Activated effector memory CD4-positive, alpha-beta T cell treated with Interleukin-2 at 50 U/mL for 16 hours (primary cell): ENCODE data around the gene SLIT1.

Experiments
- DNase-seq: peaks from one replicate; pipeline ENCODE4 v3.0.0-alpha.2; 2020

Gene SLIT1

GRCh38 chr10:97018251-97019212 lies 167.2 kb downstream of the SLIT1 start:
- DNase-seq, result no peak

GRCh38 chr10:97017474-97017903 lies 168.3 kb downstream of the SLIT1 start:
- DNase-seq, result no peak

- DNase-seq, result no peak
Measured at GRCh38 chr10:97016728-97017473, 168.9 kb downstream of the SLIT1 start.

GRCh38 chr10:97015240-97015639 lies 170.5 kb downstream of the SLIT1 start:
- DNase-seq, result no peak

- DNase-seq, result no peak
Measured at GRCh38 chr10:97013983-97014382, 171.8 kb downstream of the SLIT1 start.

- no peak for DNase-seq
Measured at GRCh38 chr10:97013568-97013967, 172.2 kb downstream of the SLIT1 start.

- DNase-seq, result no peak
Measured at GRCh38 chr10:97012470-97012869, 173.3 kb downstream of the SLIT1 start.

GRCh38 chr10:97011397-97011796 lies 174.4 kb downstream of the SLIT1 start:
- DNase-seq, result no peak

- no peak for DNase-seq
Measured at GRCh38 chr10:97010695-97011206, 175.0 kb downstream of the SLIT1 start.

- DNase-seq, result no peak
Measured at GRCh38 chr10:97007417-97007816, 178.3 kb downstream of the SLIT1 start.

GRCh38 chr10:97006364-97006763 lies 179.4 kb downstream of the SLIT1 start:
- DNase-seq, result no peak

- DNase-seq, result no peak
Measured at GRCh38 chr10:97005349-97005748, 180.4 kb downstream of the SLIT1 start.

- no peak for DNase-seq
Measured at GRCh38 chr10:97004591-97004990, 181.2 kb downstream of the SLIT1 start.

- DNase-seq, result no peak
Measured at GRCh38 chr10:97003804-97004201, 182.0 kb downstream of the SLIT1 start.

GRCh38 chr10:97003151-97003803 lies 182.5 kb downstream of the SLIT1 start:
- DNase-seq, result no peak

GRCh38 chr10:97002670-97003069 lies 183.1 kb downstream of the SLIT1 start:
- DNase-seq, result no peak

GRCh38 chr10:97001183-97001991 lies 184.4 kb downstream of the SLIT1 start:
- no peak for DNase-seq

- DNase-seq, result no peak
Measured at GRCh38 chr10:97000487-97001182, 185.1 kb downstream of the SLIT1 start.

GRCh38 chr10:96999987-97000386 lies 185.8 kb downstream of the SLIT1 start:
- no peak for DNase-seq

GRCh38 chr10:96999337-96999736 lies 186.4 kb downstream of the SLIT1 start:
- DNase-seq, result no peak

- DNase-seq, result no peak
Measured at GRCh38 chr10:96998329-96998888, 187.3 kb downstream of the SLIT1 start.
